Lower leg skin (tissue), 3 donors: ENCODE data around the gene DAPP1.

Source experiments
- POLR2A ChIP-seq, 2 donors: fragments of 450-650 bp; IDR thresholded peaks; one replicate each; pipeline ENCODE4 v1.6.1; 2016 to 2017; ENCODE audit warnings: antibody characterized with exemption in 2 of 2, mild to moderate bottlenecking in 1 of 2, moderate library complexity in 1 of 2
- TF ChIP-seq, protein P1 (sequence below), 3 donors: fragments of 450-650 bp; IDR thresholded peaks; one replicate each; pipeline ENCODE4 v1.5.1; 2016; ENCODE audit warnings: antibody characterized with exemption in 3 of 3, mild to moderate bottlenecking in 3 of 3, moderate library complexity in 2 of 3

DNA sequence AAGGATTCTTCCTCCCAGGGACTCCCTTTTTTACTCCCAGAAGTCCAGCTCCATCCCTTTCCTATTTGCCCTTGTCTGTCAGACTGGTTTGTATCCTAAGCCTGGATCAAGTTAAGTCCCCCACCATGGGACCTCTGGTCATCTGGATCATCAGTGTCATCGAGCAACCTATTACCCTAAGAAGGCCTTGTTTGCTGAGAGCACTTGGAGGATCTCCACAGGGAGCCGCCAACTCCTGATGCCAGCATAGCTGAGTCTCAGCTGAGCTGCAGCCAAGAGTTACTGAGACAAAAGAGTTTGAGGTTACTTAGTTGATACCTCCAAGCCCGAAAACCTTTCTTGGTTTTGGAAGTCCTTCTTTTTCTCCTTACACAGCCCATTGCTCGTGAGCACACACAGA, 10.1 kb upstream of the DAPP1 start:
- TF ChIP-seq, protein P1, sequence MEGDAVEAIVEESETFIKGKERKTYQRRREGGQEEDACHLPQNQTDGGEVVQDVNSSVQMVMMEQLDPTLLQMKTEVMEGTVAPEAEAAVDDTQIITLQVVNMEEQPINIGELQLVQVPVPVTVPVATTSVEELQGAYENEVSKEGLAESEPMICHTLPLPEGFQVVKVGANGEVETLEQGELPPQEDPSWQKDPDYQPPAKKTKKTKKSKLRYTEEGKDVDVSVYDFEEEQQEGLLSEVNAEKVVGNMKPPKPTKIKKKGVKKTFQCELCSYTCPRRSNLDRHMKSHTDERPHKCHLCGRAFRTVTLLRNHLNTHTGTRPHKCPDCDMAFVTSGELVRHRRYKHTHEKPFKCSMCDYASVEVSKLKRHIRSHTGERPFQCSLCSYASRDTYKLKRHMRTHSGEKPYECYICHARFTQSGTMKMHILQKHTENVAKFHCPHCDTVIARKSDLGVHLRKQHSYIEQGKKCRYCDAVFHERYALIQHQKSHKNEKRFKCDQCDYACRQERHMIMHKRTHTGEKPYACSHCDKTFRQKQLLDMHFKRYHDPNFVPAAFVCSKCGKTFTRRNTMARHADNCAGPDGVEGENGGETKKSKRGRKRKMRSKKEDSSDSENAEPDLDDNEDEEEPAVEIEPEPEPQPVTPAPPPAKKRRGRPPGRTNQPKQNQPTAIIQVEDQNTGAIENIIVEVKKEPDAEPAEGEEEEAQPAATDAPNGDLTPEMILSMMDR (IDR thresholded peaks at IDR 0.05): no peak
- no peak for TF ChIP-seq POLR2A (IDR thresholded peaks at IDR 0.05)
